GM19238 (cell line): Measurements from ENCODE around the gene RET.
A peak's percentile ranks its signal among the peaks of the same experiment; 100 is the strongest.
"Not testable (repeated sequence)": the region's sequence is repeated elsewhere in the genome, so short reads cannot be mapped to it uniquely, and the experiment has no call there.

Experiments
- DNase-seq: peaks from one replicate; pipeline ENCODE4 v3.0.0; 2011; ENCODE audit warnings: low spot score; ENCODE audit not compliant: insufficient read length

RET gene

DNA sequence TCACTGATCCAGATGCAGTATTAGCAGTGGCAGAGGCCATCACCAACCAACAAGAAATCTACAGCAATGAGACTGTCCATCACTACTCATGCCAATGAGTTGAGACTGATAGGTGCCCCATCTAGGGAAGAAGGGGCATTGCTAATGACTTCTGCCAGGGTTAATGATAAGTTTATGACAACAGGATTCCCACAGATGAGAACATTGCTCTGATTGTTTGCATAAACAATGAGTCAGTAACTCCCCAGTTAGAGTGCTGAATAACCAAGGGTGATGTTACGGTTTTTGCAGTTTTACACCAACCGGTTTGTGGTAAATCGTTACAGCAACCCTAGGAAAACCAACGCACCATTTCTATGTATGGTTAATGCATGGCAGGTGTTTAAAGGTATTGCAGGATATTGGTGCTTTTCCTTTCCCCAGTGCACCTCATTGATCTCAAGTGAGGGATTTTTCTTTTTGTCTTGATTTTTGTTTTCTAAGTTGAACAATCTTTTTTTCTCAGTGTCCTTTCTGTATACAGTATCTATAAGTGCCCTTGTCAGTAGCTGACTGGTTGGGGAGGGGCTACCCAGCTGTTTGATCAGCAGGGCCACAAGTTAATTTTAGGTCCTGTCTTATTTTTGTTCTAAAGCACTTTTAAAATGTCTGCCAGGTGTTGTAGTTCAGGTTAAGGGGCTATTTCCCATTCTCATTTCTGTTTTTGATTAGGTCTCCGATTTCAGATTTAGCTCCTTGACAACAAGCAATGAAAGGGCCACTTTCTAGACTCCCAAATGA is 57.4 kb downstream of the RET start:
- no peak for DNase-seq

DNA sequence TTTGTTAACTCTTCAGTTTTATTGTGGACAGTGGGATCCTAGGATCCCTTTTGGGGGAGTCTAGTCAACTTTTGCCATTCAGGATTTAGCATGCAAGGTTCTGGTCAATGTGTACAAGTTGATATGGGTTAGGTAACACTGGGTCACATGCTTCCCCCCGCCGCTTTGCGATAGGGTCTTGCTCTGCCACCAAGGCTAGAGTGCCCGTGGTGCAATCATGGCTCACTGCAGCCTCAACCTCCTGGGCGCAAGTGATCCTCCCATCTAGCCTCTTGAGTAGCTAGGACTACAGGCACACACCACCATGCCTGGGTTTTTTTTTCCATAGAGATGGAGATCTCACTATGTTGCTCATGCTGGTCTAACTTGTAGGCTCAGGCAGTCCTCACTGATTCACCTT is 58.2 kb downstream of the RET start:
- no peak for DNase-seq

DNA sequence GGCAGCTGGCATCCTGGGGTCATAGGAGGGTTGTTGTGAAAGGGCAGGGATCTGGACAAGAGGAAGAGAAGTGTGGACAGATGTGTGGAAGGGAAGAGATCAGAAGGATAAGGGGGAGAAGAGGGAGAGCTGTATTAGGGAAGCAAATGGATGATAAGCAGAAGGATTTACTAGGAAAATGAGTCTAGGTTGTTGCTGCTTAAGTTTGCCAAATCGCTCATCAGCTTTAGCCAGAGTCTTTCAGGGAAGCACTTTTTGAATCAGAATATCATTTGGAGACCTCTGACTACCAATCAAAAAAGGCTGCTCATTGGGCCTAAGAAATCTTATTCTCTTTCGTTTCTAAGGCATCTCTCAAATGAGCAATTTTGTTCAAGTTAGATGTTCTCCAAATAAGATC is 58.8 kb downstream of the RET start:
- no peak for DNase-seq

DNA sequence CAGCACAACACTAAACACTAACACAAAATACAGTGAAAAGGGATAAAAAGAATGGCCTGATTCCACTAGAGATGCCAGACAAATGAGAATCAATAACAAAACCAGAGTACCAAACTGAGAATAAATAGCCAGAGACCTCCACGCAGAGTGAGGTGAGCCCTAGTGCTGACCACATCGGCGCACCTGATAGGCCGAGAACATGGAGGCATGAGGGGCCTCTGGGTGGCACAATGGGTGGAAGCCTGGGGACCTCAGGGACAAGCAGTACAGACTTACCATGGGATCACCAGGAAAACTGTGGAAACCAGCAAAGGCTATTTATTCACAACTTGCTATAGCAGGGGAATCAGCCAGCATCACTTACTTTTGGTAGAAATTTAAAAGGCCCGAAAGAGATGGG is 59.6 kb downstream of the RET start:
- no peak for DNase-seq

DNA sequence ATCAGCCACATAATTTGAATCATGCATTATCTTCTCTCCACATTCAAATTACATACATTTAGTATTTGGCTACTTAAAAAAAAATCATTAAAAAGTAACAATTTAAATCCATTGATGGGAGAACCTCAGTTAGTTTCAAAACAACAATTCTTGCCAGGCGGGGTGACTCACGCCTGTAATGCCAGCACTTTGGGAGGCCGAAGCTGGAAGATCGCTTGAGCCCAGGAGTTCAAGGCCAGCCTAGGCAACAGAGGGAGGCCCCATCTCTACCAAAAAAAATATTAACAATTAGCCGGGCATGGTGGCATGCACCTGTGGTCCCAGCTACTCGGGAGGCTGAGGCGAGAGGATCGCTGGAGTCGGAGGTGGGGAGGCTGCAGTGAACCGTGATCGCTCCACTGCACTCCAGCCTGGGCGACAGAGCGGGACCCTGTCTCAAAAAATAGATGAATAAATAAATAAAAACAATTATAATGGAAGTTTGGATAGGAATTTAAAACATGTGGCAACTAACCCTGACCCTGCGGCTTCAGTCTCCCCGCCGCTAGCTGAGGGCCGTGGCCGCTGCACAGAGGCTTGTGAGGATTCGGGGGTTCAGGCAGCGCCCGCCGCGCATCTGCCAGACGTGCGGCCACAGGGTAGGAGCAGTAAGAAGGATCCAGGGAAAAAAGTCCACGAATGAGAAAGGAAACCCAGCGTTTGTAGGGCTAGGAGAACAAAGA is 60.3 kb downstream of the RET start:
- no peak for DNase-seq

DNA sequence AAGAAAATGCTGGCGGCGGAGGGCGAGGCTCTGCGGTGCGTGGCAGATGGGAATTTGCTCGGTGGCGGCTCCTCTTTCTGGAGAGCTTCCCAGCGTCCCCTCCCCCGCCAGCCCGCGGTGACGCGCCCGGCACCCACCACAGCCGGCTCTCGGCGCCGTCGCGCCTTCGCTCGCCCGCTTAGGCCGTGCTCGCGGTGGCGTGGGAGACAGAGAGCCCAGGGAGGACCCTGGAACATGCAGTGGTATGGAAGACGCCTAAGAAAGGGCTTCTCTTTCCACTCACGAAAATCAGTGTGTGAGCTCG is 60.8 kb downstream of the RET start:
- no peak for DNase-seq

DNA sequence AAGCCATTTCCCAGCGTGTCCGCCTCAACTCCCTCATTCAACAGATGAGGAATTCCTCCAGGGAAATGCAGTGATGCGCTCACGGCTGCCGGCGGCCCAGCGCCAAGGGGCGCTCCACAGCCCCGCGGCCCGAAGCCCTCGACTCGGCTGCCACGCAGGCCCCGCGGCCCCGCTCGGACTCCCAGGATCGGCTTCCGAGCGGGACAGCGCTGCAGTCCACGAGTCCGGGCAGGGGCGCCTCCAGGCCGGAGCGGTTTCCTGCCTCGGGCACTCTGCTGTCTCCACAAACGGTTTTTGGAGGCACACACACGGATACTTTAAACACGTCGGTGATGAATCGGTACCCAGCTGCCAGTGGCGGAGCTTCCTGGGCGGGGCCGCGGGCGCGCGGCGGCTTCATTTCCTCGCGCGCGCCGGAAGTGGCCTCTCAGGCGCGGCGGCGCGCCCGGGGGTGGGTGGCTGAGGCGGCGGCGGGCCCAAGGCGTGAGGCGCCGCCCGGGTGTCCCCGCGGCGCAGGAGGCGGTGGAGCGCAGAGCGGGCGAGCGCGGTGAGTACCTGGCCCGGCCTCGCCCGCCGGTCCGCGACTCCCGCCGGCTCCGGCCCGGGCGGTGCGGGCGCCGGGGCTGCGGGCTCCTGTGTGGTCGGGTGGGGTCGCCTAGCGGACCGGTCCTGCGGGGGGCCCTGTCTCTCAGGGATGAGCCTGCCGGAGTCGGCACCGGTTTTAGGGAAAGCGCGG is 61.3 kb downstream of the RET start, which contains the start of gene CSGALNACT2:
CSGALNACT2 (plus strand) TSS at position 425 of the 736 bp plus-strand sequence. CDS start 16,705 bp downstream, outside the sequence.
- DNase-seq: peak; percentile 87

DNA sequence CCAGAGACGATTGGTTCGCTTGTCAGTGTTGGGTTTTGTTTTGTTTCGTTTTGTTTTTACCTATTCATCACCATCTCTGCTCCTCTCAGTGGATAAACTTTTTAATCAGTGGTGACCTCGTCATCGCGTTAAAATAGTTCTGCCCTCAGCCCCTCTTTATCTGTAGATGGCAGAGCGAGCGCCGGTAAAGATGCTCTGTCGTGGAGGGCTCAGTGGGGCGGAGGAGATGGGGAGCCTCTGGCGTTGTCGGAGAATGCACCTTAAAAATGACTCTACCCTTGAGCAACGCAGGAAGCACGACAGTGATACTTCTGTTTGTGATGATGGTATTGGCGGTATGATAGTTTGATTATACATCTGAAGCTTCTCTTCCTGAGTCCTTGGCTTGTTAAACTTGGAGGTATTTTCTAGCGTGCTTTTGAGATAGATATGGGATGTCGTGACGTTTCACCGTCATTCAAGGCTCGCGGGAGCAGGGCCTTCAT is 61.9 kb downstream of the RET start:
- no peak for DNase-seq

DNA sequence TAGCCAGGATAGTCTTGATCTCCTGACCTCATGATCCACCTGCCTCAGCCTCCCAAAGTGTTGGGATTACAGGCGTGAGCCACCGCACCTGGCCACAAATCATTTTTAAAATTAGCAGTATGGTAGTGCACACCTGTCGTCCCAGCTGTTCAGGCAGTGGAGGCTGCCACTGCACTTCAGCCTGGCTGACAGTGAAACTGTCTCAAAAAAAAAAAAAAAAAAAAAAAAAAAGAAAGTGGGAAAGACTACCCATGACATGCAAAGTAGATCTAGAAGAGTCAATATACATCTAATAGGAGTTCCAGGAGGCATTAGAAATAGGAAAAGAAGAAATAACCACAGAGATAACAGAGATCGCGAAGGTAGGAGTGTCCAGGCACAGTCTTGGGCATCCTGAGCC is 64.6 kb downstream of the RET start:
- no peak for DNase-seq

DNA sequence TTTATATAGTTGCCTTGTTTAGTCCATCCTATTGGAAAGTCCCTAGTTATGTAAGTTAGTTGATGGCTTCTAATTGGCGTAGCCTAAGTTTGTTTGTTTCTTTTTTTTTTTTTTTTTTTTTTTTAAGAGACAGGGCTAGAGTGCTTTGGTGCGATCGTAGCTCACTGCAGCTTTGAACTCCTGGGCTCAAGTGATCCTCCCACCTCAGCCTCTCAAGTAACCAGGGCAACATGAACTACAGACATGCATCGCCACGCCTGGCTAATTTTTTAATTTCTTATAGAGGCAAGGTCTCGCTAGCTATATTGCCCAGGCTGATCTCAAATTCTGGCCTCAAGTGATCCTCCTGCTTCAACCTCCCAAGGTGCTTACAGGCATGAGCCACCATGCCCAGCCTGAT is 68.4 kb downstream of the RET start:
- DNase-seq: no peak

DNA sequence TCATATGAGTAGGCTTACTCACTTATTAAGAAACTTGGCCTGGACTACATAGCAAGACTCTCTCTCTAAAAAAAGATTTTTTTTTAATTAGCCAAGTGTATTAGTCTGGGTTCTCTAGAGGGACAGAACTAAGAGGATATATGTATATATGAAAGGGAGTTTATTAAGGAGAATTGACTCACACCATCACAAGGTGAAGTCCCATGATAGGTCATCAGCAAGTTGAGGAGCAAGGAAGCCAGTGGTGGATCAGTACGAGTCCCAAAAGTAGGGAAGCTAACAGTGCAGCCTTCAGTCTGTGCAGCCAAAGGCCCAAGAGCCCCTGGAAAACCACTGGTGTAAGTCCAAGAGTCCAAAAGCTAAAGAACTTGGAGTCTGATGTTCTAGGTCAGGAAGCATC is 69.1 kb downstream of the RET start:
- not testable (repeated sequence) for DNase-seq

DNA sequence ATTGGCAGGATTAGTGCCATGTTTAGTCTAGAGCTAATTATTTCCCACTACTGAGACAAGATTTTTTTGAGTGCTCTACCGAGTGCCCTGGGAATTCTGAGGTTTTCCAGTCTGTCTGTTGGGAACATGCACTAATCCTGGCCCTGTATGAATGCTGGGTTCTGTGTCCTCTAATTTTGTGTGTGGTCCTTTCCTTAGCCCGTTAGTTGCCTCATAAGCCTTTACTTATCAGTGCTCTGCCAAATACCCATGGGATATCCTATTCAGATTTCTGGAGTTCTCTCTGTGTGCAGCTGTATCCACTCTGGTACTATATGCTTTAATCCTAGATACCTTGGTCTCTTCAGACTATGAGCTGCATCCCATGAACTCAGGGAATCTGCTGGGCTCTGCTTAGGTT is 74.5 kb downstream of the RET start:
- DNase-seq: no peak

DNA sequence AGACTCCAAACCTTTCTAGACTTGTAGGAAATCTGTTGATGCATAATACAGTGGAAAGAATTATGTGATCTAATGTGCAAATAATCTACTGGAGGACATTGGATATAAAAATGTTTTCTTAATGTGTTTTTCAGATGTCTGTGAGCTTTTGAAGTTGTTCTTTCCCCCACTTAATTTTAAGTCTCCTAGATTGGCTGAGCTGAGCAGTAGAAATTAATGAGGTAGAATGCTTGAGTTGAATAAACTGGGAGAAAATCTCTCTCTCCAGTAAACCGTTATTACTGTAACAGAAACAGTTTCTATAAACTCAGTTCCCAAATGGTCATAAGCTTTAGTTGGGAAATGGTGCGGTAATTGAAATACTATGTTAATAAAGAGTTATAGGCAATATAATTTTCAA is 77.0 kb downstream of the RET start:
- no peak for DNase-seq

DNA sequence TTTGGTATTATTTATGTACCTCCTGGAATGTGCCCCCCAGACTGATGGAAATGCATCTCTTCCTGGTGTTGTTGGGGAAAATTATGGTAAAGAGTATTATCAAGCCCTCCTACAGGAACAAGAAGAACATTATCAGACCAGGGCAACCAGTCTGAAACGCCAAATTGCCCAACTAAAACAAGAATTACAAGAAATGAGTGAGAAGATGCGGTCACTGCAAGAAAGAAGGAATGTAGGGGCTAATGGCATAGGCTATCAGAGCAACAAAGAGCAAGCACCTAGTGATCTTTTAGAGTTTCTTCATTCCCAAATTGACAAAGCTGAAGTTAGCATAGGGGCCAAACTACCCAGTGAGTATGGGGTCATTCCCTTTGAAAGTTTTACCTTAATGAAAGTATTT is 78.4 kb downstream of the RET start:
- no peak for DNase-seq

DNA sequence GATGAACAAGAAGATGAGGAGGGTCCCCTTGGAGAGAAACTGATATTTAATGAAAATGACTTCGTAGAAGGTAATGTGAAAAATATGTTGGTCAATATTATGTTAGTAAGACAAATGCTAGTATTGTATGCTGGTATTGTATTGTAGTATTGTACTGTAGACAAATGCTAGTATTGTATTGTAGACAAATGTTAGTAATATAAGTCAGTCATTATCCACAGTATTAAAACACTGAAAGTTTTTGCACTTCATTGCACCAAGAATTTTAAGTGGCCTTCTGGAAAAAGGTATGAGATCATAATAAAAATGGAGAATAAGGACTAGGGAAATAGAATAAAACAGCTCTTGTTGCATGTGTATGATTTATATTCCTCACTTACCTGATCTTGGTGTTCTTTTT is 78.9 kb downstream of the RET start:
- DNase-seq: no peak

DNA sequence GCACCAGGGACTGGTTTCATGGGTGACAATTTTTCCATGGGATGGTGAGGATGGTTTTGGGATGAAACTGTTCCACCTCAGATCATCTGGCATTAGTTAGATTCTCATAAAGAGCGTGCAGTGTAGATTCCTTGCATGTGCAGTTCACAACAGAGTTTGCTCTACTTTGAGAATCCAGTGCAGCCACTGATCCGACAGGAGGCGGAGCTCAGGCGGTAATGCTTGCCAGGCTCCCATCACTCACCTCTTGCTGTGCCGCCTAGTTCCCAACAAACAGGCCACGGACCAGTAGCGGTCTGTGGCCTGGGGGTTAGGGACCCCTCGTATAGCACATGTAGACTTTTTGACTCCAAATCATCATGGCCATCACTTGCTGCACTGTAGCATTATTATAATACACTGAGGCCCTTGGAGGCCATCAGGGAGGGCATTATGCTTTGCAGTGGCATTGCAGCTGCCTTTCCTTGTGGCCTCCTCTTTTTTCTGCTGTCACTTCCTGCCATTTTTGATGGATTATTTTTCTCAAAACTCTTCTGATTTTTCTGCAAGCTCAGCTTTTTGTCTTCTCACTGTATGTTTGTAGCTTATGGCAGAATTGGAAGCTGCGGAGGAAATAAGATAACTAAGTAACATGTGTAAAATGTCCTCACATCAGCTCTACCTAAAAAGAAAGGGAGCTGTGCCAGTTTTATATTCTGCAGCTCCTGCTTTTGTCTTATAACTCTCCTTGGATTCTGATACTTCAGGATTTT is 79.9 kb downstream of the RET start:
- DNase-seq: no peak

DNA sequence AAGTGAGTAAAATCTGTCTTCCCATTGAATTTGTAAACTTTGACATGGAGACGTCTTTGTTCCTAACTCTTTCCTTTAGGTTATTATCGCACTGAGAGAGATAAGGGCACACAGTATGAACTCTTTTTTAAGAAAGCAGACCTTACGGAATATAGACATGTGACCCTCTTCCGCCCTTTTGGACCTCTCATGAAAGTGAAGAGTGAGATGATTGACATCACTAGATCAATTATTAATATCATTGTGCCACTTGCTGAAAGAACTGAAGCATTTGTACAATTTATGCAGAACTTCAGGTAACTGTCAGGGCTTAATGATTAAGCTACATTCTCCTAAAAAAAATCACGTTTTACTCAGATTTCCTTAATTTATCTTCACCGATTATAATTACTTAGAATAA is 81.8 kb downstream of the RET start:
- DNase-seq: no peak

DNA sequence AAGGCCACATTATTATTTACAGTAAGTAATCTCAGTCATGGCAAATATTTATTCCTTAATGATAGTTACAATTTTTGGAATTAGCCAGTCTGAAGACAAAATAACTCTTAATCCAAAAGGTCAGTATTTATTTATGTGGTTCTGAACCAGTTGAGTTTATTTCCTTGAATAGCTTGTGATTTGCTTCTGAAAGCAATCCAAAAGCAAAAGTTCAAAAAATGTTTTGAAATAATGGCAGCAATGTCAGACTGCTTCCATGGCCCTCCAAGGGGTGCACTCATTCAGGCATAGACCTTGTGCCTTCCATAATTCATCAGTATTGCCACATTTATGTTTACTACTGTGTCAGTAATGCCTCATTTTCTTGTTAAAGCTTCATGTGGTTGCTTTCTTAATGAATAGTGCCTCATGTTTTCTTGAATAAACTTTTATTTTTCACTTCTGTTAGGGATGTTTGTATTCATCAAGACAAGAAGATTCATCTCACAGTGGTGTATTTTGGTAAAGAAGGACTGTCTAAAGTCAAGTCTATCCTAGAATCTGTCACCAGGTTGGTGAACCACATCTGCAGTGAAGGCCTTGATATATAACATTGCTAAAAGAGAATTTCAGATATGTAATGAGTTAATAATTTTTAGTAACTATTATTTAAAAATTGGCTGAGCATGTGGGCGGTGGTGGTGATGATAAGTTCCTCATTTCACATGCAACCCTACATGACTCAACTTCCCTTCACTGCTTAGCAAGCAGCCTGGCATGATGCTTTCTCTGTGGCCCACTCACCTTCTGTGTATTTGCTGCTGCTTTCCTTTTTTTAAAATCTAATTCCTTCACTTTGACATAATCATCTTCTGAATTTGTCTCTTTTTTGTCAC is 83.4 kb downstream of the RET start:
- no peak for DNase-seq

DNA sequence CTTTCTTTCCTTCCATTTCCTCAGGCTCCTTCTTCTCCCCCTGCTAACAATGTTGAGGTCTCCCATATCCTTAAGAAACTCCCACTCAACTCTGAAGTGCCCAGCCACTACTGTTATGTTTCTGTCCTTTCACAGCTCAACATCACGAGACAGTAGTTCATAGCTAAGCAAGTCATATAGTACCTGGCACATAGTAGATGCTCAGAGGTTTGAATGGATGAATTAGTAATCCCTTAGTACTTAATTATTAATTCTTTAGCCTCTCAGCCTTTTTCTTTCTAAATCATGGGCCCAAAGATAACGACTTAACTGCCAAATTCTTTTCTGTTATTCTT is 84.0 kb downstream of the RET start:
- peak; percentile 6 for DNase-seq

DNA sequence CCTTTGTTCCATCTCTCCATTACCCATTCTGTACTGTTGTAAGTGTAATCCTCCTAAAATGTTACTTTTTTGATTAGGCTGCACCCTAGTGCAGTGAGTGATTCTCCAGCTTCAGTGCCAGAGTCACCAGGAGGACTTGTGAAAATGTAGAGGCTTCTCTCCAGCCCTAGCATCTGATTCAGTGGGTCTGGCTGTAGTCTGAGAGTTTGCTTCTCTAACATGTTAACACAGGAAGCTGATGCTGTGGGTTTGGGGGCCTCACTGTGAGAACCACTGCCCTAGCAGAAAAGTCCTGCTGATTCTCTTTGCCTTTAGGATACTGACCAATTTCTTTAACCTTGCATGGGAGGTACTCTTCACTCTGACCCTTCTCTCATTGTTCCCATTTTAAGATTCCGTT is 85.7 kb downstream of the RET start:
- no peak for DNase-seq
